ENCODE results near the gene USO1. TPM values are rescaled to one million over a fixed set of nuclear protein-coding genes. Genes with fewer than 3 reads are reported as not detected.

The USO1 gene
- total and polyA plus RNA-seq, 2 of the 13 experiments (the other 11 are each of a cell fraction or from before 2014, with no cell fraction given), result 52.2 to 87.7 TPM

DNA sequence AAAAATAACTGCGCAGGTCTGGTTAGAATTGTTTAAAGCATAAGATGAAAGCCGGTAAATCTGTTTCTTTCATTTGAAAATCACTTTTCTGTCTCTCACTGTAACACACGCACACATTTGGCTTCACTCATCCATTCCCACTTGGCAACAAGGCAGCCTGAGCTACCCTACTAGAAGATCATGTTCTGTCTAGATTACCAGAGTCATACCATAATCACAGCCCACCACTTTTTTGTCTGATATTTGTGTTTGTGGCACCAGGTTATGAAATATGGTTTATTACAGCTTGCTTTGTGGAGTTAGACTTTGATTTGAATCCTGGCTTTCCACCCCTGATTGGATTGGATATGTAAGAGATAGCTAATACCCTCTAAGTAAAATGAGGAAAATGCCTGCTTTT, 2.2 kb downstream of the USO1 start (continued):
- TF ChIP-seq, protein P1, sequence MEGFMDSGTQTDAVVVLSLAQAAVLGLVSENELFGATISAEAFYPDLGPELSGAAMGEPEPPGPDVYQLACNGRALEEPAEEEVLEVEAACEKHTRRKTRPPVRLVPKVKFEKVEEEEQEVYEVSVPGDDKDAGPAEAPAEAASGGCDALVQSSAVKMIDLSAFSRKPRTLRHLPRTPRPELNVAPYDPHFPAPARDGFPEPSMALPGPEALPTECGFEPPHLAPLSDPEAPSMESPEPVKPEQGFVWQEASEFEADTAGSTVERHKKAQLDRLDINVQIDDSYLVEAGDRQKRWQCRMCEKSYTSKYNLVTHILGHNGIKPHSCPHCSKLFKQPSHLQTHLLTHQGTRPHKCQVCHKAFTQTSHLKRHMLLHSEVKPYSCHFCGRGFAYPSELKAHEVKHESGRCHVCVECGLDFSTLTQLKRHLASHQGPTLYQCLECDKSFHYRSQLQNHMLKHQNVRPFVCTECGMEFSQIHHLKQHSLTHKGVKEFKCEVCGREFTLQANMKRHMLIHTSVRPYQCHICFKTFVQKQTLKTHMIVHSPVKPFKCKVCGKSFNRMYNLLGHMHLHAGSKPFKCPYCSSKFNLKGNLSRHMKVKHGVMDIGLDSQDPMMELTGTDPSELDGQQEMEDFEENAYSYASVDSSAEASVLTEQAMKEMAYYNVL (CRISPR knock-in tag; IDR thresholded peaks at IDR 0.05; ENCODE audit: borderline replicate concordance), result no peak
- TF ChIP-seq, protein P2, sequence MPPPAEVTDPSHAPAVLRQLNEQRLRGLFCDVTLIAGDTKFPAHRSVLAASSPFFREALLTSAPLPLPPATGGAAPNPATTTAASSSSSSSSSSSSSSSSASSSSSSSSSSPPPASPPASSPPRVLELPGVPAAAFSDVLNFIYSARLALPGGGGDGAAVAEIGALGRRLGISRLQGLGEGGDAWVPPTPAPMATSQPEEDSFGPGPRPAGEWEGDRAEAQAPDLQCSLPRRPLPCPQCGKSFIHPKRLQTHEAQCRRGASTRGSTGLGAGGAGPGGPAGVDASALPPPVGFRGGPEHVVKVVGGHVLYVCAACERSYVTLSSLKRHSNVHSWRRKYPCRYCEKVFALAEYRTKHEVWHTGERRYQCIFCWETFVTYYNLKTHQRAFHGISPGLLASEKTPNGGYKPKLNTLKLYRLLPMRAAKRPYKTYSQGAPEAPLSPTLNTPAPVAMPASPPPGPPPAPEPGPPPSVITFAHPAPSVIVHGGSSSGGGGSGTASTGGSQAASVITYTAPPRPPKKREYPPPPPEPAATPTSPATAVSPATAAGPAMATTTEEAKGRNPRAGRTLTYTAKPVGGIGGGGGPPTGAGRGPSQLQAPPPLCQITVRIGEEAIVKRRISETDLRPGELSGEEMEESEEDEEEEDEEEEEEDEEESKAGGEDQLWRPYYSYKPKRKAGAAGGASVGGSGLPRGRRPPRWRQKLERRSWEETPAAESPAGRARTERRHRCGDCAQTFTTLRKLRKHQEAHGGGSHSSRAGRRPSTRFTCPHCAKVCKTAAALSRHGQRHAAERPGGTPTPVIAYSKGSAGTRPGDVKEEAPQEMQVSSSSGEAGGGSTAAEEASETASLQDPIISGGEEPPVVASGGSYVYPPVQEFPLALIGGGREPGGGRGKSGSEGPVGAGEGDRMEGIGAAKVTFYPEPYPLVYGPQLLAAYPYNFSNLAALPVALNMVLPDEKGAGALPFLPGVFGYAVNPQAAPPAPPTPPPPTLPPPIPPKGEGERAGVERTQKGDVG (CRISPR knock-in tag; IDR thresholded peaks at IDR 0.05; ENCODE audit: borderline replicate concordance), result no peak
- TF ChIP-seq SALL2 (CRISPR knock-in tag; IDR thresholded peaks at IDR 0.05) (no peak), ZNF530 (CRISPR knock-in tag; IDR thresholded peaks at IDR 0.05; ENCODE audit: low read depth) (no peak), ISL2 (CRISPR knock-in tag; IDR thresholded peaks at IDR 0.05) (no peak), RBFOX2 (IDR thresholded peaks at IDR 0.05; ENCODE audit: low read depth, low read length) (no peak), SOX6 (IDR thresholded peaks at IDR 0.05) (no peak), SOX6 (CRISPR knock-in tag; IDR thresholded peaks at IDR 0.05) (no peak), HMG20A (CRISPR knock-in tag; IDR thresholded peaks at IDR 0.05; ENCODE audit: borderline replicate concordance) (no peak), EED (CRISPR knock-in tag; IDR thresholded peaks at IDR 0.05) (no peak)
- TF ChIP-seq, protein P3, sequence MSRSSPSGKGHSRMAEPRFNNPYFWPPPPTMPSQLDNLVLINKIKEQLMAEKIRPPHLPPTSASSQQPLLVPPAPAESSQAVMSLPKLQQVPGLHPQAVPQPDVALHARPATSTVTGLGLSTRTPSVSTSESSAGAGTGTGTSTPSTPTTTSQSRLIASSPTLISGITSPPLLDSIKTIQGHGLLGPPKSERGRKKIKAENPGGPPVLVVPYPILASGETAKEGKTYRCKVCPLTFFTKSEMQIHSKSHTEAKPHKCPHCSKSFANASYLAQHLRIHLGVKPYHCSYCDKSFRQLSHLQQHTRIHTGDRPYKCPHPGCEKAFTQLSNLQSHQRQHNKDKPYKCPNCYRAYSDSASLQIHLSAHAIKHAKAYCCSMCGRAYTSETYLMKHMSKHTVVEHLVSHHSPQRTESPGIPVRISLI (CRISPR knock-in tag; IDR thresholded peaks at IDR 0.05; ENCODE audit: borderline replicate concordance), result no peak
- TF ChIP-seq, protein P4, sequence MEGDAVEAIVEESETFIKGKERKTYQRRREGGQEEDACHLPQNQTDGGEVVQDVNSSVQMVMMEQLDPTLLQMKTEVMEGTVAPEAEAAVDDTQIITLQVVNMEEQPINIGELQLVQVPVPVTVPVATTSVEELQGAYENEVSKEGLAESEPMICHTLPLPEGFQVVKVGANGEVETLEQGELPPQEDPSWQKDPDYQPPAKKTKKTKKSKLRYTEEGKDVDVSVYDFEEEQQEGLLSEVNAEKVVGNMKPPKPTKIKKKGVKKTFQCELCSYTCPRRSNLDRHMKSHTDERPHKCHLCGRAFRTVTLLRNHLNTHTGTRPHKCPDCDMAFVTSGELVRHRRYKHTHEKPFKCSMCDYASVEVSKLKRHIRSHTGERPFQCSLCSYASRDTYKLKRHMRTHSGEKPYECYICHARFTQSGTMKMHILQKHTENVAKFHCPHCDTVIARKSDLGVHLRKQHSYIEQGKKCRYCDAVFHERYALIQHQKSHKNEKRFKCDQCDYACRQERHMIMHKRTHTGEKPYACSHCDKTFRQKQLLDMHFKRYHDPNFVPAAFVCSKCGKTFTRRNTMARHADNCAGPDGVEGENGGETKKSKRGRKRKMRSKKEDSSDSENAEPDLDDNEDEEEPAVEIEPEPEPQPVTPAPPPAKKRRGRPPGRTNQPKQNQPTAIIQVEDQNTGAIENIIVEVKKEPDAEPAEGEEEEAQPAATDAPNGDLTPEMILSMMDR (CRISPR knock-in tag; IDR thresholded peaks at IDR 0.05), result no peak
- TF ChIP-seq, protein P5, sequence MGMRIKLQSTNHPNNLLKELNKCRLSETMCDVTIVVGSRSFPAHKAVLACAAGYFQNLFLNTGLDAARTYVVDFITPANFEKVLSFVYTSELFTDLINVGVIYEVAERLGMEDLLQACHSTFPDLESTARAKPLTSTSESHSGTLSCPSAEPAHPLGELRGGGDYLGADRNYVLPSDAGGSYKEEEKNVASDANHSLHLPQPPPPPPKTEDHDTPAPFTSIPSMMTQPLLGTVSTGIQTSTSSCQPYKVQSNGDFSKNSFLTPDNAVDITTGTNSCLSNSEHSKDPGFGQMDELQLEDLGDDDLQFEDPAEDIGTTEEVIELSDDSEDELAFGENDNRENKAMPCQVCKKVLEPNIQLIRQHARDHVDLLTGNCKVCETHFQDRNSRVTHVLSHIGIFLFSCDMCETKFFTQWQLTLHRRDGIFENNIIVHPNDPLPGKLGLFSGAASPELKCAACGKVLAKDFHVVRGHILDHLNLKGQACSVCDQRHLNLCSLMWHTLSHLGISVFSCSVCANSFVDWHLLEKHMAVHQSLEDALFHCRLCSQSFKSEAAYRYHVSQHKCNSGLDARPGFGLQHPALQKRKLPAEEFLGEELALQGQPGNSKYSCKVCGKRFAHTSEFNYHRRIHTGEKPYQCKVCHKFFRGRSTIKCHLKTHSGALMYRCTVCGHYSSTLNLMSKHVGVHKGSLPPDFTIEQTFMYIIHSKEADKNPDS (CRISPR knock-in tag; IDR thresholded peaks at IDR 0.05), result no peak
